A549 (cell line): Measurements from ENCODE around the gene SNX2. TPM values are rescaled to one million over a fixed set of nuclear protein-coding genes. Genes with fewer than 3 reads are reported as not detected.

Source experiments
- ATAC-seq, 2 experiments: fragments of 200-7000 bp in 1 of 2; fragments of >200 bp in 1 of 2; cut with Nextera tagmentation in 1 of 2; cut with Tn5 transposase in 1 of 2; 3 replicates each; pipeline versions ENCODE4 v1.8.0 to v1.9.1; 2018 to 2020; ENCODE audit warnings: mild to moderate bottlenecking in 1 of 2, moderate library complexity in 1 of 2
- CTCF ChIA-PET: fragments of 300-600 bp; sonication (Branson Sonifier 250); formaldehyde crosslinking; extraction: SDS; loops from one replicate; lab custom pipeline; 2021; ENCODE audit warnings: antibody characterized with exemption, inconsistent platforms; lab: Yijun Ruan, JAX
- POLR2A ChIA-PET: fragments of 350-600 bp; formaldehyde crosslinking; extraction: SDS; loops from one replicate; lab custom pipeline; 2021; ENCODE audit warnings: antibody characterized with exemption, inconsistent platforms; lab: Yijun Ruan, JAX
- DNase-seq, 2 experiments: peaks; one replicate each; pipeline versions ENCODE4 v3.0.0 to v3.0.0-alpha.2; 2011 to 2016; ENCODE audit warnings: low read depth in 1 of 2, low spot score in 1 of 2
- FAIRE-seq: peaks from 2 replicates; lab custom pipeline; 2011; peaks lifted over from hg19 to GRCh38; lab: Jason Lieb, UNC
- H3K27ac ChIP-seq, 2 experiments: fragments of >200 bp; sonication (Bioruptor Twin); formaldehyde crosslinking; 3 replicates each; pipeline ENCODE4 v1.5.1; 2016 to 2017
- H3K4me1 ChIP-seq: fragments of >200 bp; sonication (Bioruptor Twin); formaldehyde crosslinking; 3 replicates; pipeline ENCODE4 v1.6.1; 2016
- H3K4me2 ChIP-seq: fragments of >200 bp; sonication (Bioruptor Twin); formaldehyde crosslinking; 3 replicates; pipeline ENCODE4 v1.6.1; 2016
- H3K4me3 ChIP-seq: fragments of >200 bp; sonication (Bioruptor Twin); formaldehyde crosslinking; 3 replicates; pipeline ENCODE4 v1.5.1; 2016
- H3K9me3 ChIP-seq: fragments of >200 bp; sonication (Bioruptor Twin); formaldehyde crosslinking; 3 replicates; pipeline ENCODE4 v1.6.1; 2016
- BHLHE40 ChIP-seq: IDR thresholded peaks from 2 replicates; pipeline ENCODE4 v1.6.1; 2012; ENCODE audit warnings: low read depth, low read length, inconsistent platforms
- CHD4 ChIP-seq: fragments of 200-600 bp; sonication (generic); IDR thresholded peaks from 2 replicates; pipeline ENCODE4 v1.6.1; 2016; ENCODE audit warnings: antibody characterized with exemption, mild to moderate bottlenecking, borderline replicate concordance
- EHMT2 ChIP-seq: fragments of 200-600 bp; sonication (generic); IDR thresholded peaks from 2 replicates; pipeline ENCODE4 v1.6.1; 2016; ENCODE audit warnings: antibody characterized with exemption, low read depth, mild to moderate bottlenecking, moderate library complexity
- EP300 ChIP-seq, 2 experiments: fragments of >200 bp; sonication (Bioruptor Twin); formaldehyde crosslinking; IDR thresholded peaks; 2 replicates in 1 of 2; 3 replicates in 1 of 2; pipeline ENCODE4 v1.6.1; 2016 to 2017
- HDAC2 ChIP-seq: fragments of 200-600 bp; sonication (generic); IDR thresholded peaks from 2 replicates; pipeline ENCODE4 v1.6.1; 2016
- HEYL ChIP-seq: fragments of 250-450 bp; sonication (Bioruptor Pico); IDR thresholded peaks from 2 replicates; pipeline ENCODE4 v1.8.0; 2021; ENCODE audit warnings: mild to moderate bottlenecking, moderate library complexity
- HOXA7 ChIP-seq: fragments of 250-450 bp; sonication (Bioruptor Pico); IDR thresholded peaks from 2 replicates; pipeline ENCODE4 v1.5.0; 2020; ENCODE audit warnings: mild to moderate bottlenecking, moderate library complexity
- JUN ChIP-seq, 2 experiments: fragments of >200 bp; sonication (Bioruptor Twin); formaldehyde crosslinking; IDR thresholded peaks; 2 replicates in 1 of 2; 3 replicates in 1 of 2; pipeline ENCODE4 v1.6.1; 2016 to 2017
- KDM5A ChIP-seq: fragments of 200-600 bp; sonication (generic); IDR thresholded peaks from 2 replicates; pipeline ENCODE4 v1.6.1; 2016; ENCODE audit warnings: antibody characterized with exemption, mild to moderate bottlenecking
- MAFK ChIP-seq: fragments of 450-650 bp; IDR thresholded peaks from 2 replicates; pipeline ENCODE4 v1.6.1; 2014; ENCODE audit not compliant: partially characterized antibody
- MAX ChIP-seq: IDR thresholded peaks from 2 replicates; pipeline ENCODE4 v1.6.1; 2012
- MYC ChIP-seq: IDR thresholded peaks from 2 replicates; pipeline ENCODE4 v1.6.1; 2012; ENCODE audit warnings: mild to moderate bottlenecking, inconsistent platforms, low read length, improper control_type of control experiment, borderline replicate concordance
- NFE2L2 ChIP-seq: fragments of 150-350 bp; conservative IDR thresholded peaks from 2 replicates; pipeline ENCODE4 v1.6.1; 2014; ENCODE audit warnings: low read length
- PBX3 ChIP-seq: IDR thresholded peaks from 2 replicates; pipeline ENCODE4 v1.6.1; 2012
- PHF8 ChIP-seq: fragments of 200-600 bp; sonication (generic); IDR thresholded peaks from 2 replicates; pipeline ENCODE4 v1.6.1; 2016; ENCODE audit warnings: low read depth, mild to moderate bottlenecking, antibody characterized with exemption, moderate library complexity, borderline replicate concordance
- POLR2A ChIP-seq: IDR thresholded peaks from 2 replicates; pipeline ENCODE4 v1.6.1; 2012; ENCODE audit warnings: mild to moderate bottlenecking, low read length
- POLR2AphosphoS2 ChIP-seq: conservative IDR thresholded peaks from 2 replicates; pipeline ENCODE4 v1.6.1; 2012; ENCODE audit warnings: low read length, improper control_type of control experiment, inconsistent platforms
- RAD21 ChIP-seq, 2 experiments: fragments of >200 bp in 1 of 2; sonication (Bioruptor Twin) in 1 of 2; formaldehyde crosslinking in 1 of 2; IDR thresholded peaks in 1 of 2; conservative IDR thresholded peaks in 1 of 2; 2 replicates in 1 of 2; 3 replicates in 1 of 2; pipeline ENCODE4 v1.6.1; 2012 to 2018; ENCODE audit warnings: inconsistent platforms in 1 of 2
- REST ChIP-seq: fragments of 200-600 bp; sonication (generic); IDR thresholded peaks from 2 replicates; pipeline ENCODE4 v1.6.1; 2016; ENCODE audit warnings: antibody characterized with exemption, mild to moderate bottlenecking, moderate library complexity
- RFX5 ChIP-seq: fragments of 450-650 bp; IDR thresholded peaks from 2 replicates; pipeline ENCODE4 v1.7.1; 2014; ENCODE audit warnings: antibody characterized with exemption, mild to moderate bottlenecking, moderate library complexity
- ZFP36 ChIP-seq: fragments of 450-650 bp; IDR thresholded peaks from 2 replicates; pipeline ENCODE4 v1.6.1; 2014; ENCODE audit warnings: borderline replicate concordance; ENCODE audit not compliant: partially characterized antibody
- ZNF302 ChIP-seq: fragments of 250-450 bp; sonication (Bioruptor Pico); IDR thresholded peaks from 2 replicates; pipeline ENCODE4 v1.9.0; 2021; ENCODE audit warnings: inconsistent platforms, mild to moderate bottlenecking, moderate library complexity
- WGBS: methylation state at CpG from one replicate; pipeline ENCODE4 v1.1.6; 2017; ENCODE audit errors: missing lambda C conversion rate; 5-methylcytosine and 5-hydroxymethylcytosine counted together
- polyA plus RNA-seq, 4 experiments: library from polyadenylated mRNA; depleted of rRNA in 3 of 4; stranded (reverse); fragments of >200 nt; fragmentation: RNase III in 1 of 4; extraction: RNeasy Plus Mini Kit Qiagen cat#74134 plus additional on column Dnase treatment in 1 of 4; gene quantifications; 2 replicates in 3 of 4; 3 replicates in 1 of 4; pipeline ENCODE4 v1.2.3, GENCODE V29; 2011 to 2017
- TF ChIP-seq, protein P1 (sequence below): fragments of 450-650 bp; IDR thresholded peaks from 2 replicates; pipeline ENCODE4 v1.6.1; 2014; ENCODE audit warnings: antibody characterized with exemption

SNX2 gene
- polyA plus RNA-seq, 2 of the 4 experiments (the other 2 are of a cell fraction) = 52.9 to 60.6 TPM

DNA sequence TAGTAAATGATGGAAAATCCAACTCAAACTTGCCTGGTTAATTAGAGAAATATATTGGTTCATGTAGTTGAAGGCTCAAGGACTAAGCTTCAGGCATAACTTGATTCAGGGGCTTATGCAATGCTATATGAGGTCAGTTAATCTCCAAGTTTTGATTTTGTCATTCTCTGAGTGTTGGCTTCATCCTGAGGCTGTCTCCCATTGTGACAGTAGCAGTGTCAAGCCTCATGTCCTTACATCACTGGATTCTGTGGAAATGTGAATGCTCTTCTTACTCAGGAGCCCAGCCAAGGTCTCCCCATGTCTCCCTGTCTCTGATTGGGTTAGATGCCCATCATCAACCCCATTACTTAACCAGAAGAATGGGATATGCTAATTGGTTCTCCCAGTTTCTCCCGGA lies 44.4 kb upstream of the SNX2 start (continued):
- TF ChIP-seq HOXA7 (CRISPR knock-in tag) = no peak

- no peak for DNase-seq
- no peak overlapping the region for H3K27ac ChIP-seq
- no peak overlapping the region for H3K4me3 ChIP-seq
- no peak overlapping the region for H3K4me2 ChIP-seq
- ChIA-PET CTCF (no interaction called here), POLR2A (no interaction called here)
- no peak for TF ChIP-seq MAX
- no peak for TF ChIP-seq HOXA7 (CRISPR knock-in tag)
- no peak for TF ChIP-seq HDAC2
- no peak for TF ChIP-seq MAFK
- no peak for TF ChIP-seq EP300 (IDR thresholded peaks at IDR 0.05)
- TF ChIP-seq BHLHE40 = no peak
- WGBS = 61% methylated on average over 9 of the region's 9 CpGs
- H3K4me1 ChIP-seq = no peaks in the 10 kb centered on the region
- no peak for FAIRE-seq
- ATAC-seq = no peak
- no peaks in the 10 kb centered on the region; the same call in 2 of the 3 replicates for H3K9me3 ChIP-seq
These were observed 38.6 kb upstream of the SNX2 start for GRCh38 chr5:122736086-122736845.

GRCh38 chr5:122738088-122738487 lies 36.8 kb upstream of the SNX2 start:
- ATAC-seq = no peak
- H3K4me3 ChIP-seq = no peak overlapping the region
- TF ChIP-seq REST = no peak
- no peak for TF ChIP-seq ZFP36
- TF ChIP-seq HEYL (CRISPR knock-in tag) = no peak
- no peak for TF ChIP-seq EHMT2
- TF ChIP-seq POLR2A = no peak
- TF ChIP-seq, protein P1, sequence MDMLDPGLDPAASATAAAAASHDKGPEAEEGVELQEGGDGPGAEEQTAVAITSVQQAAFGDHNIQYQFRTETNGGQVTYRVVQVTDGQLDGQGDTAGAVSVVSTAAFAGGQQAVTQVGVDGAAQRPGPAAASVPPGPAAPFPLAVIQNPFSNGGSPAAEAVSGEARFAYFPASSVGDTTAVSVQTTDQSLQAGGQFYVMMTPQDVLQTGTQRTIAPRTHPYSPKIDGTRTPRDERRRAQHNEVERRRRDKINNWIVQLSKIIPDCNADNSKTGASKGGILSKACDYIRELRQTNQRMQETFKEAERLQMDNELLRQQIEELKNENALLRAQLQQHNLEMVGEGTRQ = no peak
- TF ChIP-seq ZNF302 (CRISPR knock-in tag) = no peak
- TF ChIP-seq PBX3 = no peak
- no peak for TF ChIP-seq NFE2L2
- no peak for TF ChIP-seq KDM5A
- TF ChIP-seq RAD21 (conservative IDR thresholded peaks at IDR 0.05 in 1 of 2, IDR thresholded peaks at IDR 0.05 in 1 of 2) = no peak
- no peak for TF ChIP-seq CHD4
- TF ChIP-seq JUN (IDR thresholded peaks at IDR 0.05) = no peak
- no peak for TF ChIP-seq MYC
- no peak for TF ChIP-seq RFX5
- no peak for TF ChIP-seq POLR2AphosphoS2
- no peak for TF ChIP-seq PHF8
- TF ChIP-seq, all 56 proteins: peak for 0
- H3K9me3 ChIP-seq = no peaks in the 10 kb centered on the region; the same call in 2 of the 3 replicates
- ChIA-PET CTCF (no interaction called here), POLR2A (no interaction called here)
- no peak overlapping the region for H3K27ac ChIP-seq
- no peak overlapping the region for H3K4me2 ChIP-seq
- DNase-seq (no peak), FAIRE-seq (no peak)
- H3K4me1 ChIP-seq = no peaks in the 10 kb centered on the region
